HFF-Myc (cell line): ENCODE measurements around the gene HAUS7.

Experiments
- DNase-seq: peaks from one replicate; pipeline ENCODE4 v3.0.0-alpha.2; 2011; ENCODE audit warnings: low read depth; ENCODE audit errors: extremely low read depth
- H3K4me3 ChIP-seq: replicated peaks from 2 replicates; pipeline ENCODE4 v1.5.1; 2011; ENCODE audit warnings: low read depth, mild to moderate bottlenecking, control low read depth, low read length
- TF ChIP-seq, protein P1 (sequence below): IDR thresholded peaks from 2 replicates; pipeline ENCODE4 v1.5.1; 2012; ENCODE audit warnings: mild to moderate bottlenecking, low read depth, low read length, control low read depth; ENCODE audit errors: missing control alignments

HAUS7 gene

GRCh38 chrX:153494061-153494460 lies 23.7 kb upstream of the HAUS7 start:
- H3K4me3 ChIP-seq = peak overlapping the region; percentile 31
- TF ChIP-seq, protein P1, sequence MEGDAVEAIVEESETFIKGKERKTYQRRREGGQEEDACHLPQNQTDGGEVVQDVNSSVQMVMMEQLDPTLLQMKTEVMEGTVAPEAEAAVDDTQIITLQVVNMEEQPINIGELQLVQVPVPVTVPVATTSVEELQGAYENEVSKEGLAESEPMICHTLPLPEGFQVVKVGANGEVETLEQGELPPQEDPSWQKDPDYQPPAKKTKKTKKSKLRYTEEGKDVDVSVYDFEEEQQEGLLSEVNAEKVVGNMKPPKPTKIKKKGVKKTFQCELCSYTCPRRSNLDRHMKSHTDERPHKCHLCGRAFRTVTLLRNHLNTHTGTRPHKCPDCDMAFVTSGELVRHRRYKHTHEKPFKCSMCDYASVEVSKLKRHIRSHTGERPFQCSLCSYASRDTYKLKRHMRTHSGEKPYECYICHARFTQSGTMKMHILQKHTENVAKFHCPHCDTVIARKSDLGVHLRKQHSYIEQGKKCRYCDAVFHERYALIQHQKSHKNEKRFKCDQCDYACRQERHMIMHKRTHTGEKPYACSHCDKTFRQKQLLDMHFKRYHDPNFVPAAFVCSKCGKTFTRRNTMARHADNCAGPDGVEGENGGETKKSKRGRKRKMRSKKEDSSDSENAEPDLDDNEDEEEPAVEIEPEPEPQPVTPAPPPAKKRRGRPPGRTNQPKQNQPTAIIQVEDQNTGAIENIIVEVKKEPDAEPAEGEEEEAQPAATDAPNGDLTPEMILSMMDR = no peak
- DNase-seq = no peak

- TF ChIP-seq, protein P1 = no peak
- H3K4me3 ChIP-seq = no peak overlapping the region
- DNase-seq = no peak
These were observed 22.7 kb upstream of the HAUS7 start for GRCh38 chrX:153493085-153493484.

DNA sequence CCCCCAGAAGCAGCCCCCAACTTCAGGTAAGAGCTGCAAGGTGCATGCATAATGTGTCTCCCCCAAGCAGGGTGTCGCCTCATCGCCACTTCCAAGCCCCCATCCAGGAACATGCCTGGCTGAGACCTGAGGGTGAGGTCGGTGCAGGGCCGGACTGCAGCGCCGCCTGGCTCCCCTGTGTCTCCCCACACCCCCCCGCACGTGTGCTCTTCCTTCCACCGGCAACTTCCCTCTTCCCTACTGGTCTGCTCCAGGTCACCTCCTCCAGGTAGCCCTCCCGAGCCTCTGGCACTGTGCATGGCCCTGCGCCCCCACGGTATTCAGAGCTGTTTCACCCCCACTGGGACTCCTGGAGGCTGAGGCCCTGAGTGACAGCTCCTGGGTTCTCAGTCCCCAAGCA lies 22.2 kb upstream of the HAUS7 start:
- DNase-seq = no peak
- TF ChIP-seq, protein P1 = no peak
- H3K4me3 ChIP-seq = no peak overlapping the region

DNA sequence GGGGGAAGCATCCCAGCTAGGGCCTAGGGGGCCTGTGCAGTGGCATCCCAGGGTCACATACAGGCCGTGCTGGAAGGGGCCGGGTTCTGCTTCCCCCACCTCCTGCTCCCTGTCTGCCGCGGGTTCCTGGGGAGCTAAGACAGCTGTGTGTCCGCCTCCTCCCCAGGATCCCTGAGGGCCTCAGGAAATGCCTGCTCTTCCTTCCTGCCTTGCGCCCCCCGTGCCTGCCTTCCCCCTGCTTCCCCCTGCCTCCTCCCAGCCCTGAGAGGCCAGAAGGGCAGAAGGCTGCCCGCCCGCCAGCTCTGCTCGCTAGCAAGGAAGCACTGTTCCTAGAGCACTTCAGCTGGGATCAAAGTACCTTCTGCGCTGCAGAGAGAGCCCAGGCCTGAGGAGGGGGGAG lies 21.5 kb upstream of the HAUS7 start:
- TF ChIP-seq, protein P1 = no peak
- no peak for DNase-seq
- H3K4me3 ChIP-seq = no peak overlapping the region

GRCh38 chrX:153491351-153491914 lies 21.1 kb upstream of the HAUS7 start:
- H3K4me3 ChIP-seq = no peak overlapping the region
- no peak for DNase-seq
- TF ChIP-seq, protein P1 = no peak

DNA sequence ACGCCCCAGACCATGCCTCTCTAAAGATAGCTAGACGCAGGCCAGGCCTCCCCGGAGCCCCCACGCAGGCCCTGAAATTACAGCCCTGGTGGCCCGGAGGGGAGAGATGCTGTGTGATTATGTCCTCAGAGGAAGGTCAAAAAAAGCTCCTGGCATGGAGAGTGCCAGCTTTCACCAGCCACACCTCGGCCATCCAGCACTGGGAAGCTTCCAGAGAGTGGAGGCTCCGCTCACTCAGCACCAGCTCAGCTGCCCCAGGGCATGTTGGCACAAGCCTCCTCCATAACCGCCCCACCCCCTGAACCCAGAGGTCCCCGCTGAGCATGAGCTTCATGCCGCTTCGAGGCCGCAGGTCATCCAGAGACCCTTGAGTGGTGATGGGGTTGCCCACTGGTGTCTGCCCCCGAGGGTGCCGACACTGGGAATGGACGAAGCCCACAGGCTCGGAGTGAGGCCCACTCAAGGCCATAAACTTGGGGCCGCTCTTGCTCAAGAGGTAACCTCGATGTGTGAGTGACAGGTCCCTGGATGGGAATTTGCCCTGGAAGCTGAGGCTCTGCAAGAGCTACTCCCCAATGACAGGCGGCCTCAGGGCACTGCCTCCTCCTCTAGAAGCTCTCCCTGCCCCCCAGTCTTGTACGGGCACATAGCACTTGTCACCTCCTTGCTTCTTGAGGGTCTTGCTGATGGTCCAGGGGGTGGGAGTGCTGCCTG lies 20.0 kb upstream of the HAUS7 start:
- no peak overlapping the region for H3K4me3 ChIP-seq
- TF ChIP-seq, protein P1 = no peak
- no peak for DNase-seq
